Breast epithelium (tissue), 3 donors: ENCODE results near the gene TUBB2B.

Experiments
- CTCF ChIP-seq, 3 donors: fragments of 450-650 bp; IDR thresholded peaks; one replicate each; pipeline ENCODE4 v1.5.1; 2016 to 2017; ENCODE audit warnings: antibody characterized with exemption in 3 of 3, mild to moderate bottlenecking in 3 of 3, moderate library complexity in 3 of 3
- POLR2A ChIP-seq: fragments of 450-650 bp; IDR thresholded peaks from one replicate; pipeline ENCODE4 v1.6.1; 2016; ENCODE audit warnings: antibody characterized with exemption, mild to moderate bottlenecking, moderate library complexity

DNA sequence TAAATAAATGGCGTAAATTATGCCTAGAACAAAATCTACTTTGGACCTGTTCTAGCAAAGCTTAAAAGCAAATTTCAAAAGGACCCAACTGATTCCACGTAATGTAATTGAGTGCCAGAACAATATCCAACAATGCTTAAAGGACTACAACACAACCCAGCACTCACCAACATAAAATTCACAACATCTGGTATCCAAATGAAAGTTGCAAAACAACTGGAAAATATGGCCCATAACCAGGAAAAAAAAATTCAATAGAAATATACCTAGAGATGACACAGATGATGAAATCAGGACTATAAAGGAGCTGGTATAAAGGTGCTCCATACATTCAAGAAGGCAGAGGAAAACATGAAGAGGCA, 14.1 kb downstream of the TUBB2B start:
- TF ChIP-seq POLR2A (no peak), CTCF (IDR thresholded peaks at IDR 0.05) (no peak)
